Fibroblast of the conjunctiva (primary cell): ENCODE measurements around the gene TBC1D7.

Experiments
- DNase-seq: peaks from one replicate; pipeline ENCODE4 v3.0.0-alpha.2; 2010; ENCODE audit warnings: low read depth

TBC1D7 gene

DNA sequence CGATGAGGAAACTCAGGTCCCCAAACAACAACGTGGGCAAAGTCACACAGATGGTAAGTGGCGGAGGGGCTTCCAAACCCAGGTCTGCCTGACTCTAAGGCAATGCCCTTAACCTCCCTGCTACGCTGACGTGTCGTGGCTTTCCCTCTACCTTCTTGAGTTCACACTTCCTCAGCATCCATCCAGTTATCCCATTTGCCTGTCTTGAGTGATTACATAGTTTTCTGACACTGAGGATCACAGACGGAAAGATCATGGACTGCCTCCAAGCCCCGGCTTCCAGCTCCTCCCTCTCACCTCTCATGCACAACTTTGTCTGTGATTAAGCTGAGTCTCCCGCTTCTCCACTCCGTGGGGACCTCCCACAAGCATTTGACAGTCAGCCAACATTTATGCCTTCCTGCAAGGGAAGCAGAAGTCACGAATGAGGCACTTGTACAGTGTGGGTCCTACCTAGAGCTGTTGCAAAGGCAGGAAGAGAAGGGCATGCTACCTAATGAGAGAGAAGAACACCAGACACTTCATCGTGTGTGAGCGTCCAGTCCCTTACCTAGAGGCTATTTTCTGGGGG is 33.8 kb downstream of the TBC1D7 start:
- DNase-seq: no peak

DNA sequence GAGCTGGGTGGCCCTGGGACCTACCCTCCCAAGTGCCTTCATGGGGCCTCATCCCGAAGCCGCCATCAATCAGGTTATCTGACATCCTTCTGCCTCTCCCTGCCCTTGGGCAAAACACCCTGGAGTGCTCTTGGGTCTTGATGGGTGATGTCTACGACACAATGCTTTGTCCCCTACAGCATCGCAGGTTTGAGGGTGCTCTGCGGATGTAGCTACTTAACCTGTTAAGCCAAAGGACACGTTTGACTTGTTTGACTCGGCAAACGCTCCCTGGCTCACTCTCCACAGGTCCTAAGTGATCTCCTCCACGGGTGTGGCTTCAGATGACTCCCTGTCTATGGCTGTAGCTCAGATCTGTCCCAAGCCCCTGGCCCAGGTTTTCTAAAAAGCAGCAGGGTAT is 35.6 kb downstream of the TBC1D7 start:
- no peak for DNase-seq

DNA sequence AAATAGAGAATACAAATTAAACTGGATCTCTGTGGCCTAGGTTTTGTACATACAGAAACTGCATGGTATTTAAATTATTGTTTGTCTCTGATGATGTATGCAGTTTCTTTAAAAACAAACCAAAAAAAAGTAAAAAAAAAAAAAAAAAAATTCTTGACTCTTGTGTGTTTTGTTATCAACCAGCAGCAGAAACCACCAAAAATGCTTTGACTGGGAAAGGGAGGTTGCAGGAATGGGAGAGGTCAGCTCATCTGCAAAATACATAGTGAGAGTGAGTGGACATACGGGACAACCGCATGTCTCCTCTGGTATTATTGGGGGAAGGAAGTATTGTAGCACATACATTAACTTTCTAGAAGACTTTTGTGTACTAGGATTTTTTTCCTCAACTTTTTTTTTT is 38.0 kb downstream of the TBC1D7 start:
- DNase-seq: no peak

DNA sequence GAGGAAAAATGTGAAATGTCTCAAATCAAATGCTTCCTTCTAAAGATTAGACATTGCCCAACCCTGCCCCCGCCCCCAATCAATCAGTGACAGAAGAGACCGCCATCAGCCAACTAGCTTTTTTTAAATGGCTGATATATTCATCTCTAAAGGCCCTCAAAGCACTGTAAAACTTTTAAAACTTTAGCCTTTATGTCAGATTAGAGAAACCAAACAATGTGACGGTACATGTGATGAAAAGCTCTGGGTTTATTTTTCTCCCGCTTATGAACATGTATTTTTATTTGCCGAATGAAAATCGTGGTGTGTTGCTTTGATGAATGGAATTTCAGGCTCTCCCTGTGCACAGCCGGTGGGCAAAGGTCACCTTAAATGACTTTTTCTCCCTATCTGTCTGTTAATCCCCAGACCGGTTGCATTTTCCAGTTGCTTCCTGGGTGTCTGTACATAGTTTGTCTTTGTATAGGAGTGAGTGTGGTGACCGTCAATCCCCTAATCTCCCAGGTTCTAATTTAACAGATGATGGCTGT is 38.5 kb downstream of the TBC1D7 start:
- no peak for DNase-seq

DNA sequence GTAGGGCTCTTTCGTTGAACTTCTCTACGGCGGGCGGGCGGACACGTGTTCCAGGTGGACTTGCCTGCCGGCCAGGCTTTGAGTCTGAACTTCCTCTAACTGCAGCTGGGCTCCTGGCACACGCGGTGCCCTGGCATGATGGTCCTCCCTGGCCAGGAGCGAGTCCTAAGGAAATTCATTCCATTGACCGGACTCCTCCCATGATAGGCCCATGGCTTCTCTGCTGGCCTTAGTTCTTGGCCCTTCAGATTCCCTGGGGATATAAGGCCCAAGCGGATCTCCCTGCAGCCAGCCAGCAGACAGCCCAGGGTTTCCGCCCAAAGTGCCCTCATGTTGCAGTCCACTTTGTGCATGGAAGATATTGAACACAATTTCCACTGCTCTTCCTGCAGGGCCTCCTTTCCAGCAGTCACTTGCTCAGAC is 39.4 kb downstream of the TBC1D7 start:
- DNase-seq: no peak

DNA sequence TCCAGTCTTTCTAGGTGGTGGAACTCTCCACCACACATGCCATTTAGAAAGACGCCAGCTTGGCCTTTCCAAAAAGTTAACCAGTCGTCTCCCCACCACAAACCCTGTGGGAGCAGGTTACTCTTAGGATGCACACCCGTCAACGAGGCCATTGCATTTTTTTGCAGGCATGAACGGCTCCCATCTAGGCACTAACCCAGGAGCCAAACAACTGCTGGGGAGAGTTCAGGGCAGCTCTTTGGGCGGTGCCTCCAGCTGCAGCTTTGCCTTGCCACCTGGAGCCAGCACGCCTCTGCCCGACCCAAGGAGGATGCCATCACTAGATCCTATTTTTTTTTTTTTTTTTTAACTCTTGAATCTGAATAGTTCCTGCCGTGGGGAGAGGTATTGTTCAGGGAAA is 39.9 kb downstream of the TBC1D7 start:
- DNase-seq: no peak

DNA sequence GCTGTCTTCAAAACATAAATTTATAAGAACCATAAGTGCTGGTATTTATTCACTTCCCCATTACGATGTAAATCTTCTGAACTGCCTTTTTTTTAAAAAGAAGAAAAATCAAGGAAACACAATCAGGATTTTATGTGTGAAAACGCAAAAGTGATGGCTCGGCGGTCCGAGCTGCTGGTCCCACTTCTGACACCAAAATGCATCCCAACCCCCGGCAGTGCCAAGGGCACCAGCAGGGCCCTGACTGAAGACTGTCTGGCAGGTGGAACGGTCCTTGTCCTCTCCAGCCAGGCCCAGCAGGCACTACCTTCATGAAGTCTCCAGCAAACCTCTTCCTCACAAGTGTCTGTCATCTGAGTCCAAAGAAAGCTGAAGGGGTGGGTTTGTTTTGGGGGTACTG is 41.2 kb downstream of the TBC1D7 start:
- DNase-seq: no peak

DNA sequence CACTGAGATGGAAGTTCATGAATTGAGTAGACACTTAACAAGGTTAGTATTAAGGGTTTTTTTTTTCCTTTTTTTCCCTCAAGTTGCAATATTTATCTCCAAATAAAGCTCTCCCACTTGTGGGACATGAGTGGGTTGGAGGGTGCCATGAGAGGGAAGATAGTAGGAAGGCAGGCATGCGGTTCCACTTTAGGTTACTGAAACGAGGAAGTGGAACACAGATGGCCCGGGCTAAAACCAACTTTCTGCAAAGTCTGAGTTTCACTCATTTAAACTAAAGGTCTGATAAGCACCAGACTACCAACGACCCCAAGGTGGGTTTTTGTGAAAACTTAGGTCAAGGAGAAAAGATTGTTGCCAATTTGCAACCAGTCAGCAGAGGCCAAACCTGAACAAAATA is 42.2 kb downstream of the TBC1D7 start:
- no peak for DNase-seq

DNA sequence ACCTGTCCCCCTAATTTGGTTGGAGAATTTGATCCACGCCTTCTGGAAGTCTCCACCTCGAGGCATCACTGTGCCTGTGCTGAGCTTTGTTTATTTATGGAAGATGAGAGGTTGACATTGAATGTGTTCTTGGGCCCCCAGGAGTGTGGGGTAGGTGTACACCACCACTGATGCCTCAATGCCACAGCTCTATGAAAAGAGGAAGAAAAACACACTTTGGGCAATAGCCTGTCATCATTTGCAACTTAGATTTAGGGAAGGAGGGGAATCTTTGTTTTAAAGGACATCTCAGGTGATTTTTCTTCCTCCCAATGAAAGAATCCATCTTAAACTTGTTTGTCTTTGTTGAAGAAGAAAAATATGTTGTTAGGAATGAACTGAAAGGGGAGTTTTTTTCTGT is 42.6 kb downstream of the TBC1D7 start:
- DNase-seq: no peak

DNA sequence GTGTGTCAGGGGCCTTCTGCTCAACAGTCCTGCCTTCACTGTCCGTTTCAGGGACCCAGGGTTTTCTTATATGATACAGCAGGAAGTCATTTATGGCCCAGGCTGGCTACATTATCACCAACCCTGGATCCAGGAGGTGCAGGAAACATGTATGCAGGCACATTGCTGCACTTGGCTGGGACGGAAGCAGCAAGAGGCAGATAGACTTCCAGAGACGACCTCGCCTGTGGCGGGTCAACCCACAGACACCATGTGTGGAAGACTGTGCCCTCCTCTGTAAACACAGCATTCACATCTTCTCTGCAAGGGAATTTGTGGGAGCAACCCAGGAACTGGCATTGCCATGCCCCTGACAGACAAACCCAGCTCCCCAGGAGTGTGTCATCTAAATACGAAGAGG is 43.7 kb downstream of the TBC1D7 start:
- no peak for DNase-seq

DNA sequence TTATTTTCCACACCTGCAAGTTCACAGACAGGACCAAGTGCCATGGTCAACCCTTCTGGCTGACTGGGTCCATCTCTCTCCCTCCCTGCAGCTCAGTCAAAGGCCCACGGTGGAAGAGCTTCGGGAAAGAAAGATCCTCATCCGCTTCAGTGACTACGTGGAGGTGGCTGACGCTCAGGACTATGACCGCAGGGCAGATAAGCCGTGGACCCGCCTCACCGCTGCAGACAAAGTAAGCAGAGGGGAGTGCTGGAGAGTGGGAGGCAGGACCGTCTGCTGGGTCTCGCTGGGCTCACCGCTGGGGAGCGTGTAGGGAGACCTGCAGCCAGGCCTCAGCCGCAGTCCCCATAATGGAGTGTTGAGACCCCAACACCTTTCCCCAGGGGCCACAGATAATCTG is 45.0 kb downstream of the TBC1D7 start:
- DNase-seq: no peak

DNA sequence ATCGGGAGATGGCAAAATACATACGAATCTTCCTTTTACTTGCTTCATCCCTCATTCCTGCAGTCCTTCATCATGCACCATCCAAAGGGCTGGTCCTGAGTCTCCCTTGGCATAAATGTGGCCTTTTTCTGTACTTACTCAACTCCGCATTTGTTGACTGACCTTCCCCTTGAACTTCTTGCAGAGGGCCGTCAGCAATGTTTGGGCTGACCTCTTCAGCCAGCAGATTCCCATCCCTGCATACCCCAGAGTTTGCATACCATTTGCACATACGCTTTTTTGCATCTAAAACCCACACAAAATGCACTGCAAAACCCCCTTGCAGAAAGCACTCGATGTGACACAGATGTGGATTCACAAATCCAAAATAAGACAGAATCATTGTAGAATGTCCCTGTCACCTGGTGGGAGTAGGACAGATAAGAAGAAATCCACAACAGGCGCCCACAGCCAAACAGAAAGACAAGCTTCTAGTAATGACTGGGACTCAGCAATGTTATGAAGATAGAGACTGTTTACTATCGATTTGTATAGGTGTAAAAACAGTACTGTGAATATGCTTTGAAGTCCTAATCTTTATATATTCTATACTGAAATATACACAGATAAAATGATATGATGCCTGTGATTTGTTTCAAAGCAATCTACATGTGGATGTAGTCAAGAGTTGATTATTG is 45.8 kb downstream of the TBC1D7 start:
- DNase-seq: no peak

DNA sequence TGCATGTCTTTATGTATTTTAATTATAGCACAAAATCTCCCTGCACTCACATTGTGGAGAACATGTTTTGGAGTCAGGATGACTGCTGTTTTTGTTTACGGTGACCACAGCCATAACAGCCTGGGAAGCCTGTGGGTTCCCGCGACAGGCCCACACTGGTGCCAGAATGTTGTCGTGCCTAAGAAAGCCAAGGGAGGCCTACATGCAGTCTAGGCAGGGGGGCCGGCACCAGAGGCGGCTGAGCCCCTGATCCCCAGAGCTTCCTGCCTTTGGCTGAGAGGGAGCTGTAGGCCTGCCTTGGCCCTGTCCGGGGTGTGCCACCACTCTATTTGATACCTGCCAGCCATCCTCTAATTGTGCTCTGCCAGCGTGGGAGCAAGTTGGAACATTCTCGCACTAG is 46.7 kb downstream of the TBC1D7 start:
- DNase-seq: no peak

DNA sequence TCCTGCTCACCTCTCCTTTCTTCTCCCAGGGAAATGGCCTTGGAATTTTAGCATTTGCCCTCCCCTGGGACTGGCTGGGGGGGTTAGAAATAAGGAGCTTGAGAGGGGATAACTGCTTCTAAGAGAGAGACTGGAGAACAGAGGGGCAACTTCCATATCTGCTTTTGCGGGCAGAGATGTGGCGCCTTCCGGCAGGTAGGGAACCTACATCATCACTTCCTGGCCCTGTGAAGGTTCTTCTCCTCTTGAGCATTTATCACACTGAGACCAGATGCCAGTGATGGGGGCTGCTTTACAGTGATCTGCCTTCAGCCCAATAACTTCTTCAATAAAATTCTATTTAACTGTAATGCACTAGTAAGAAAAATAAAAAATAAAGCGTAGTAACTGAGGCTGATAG is 48.1 kb downstream of the TBC1D7 start:
- DNase-seq: no peak

DNA sequence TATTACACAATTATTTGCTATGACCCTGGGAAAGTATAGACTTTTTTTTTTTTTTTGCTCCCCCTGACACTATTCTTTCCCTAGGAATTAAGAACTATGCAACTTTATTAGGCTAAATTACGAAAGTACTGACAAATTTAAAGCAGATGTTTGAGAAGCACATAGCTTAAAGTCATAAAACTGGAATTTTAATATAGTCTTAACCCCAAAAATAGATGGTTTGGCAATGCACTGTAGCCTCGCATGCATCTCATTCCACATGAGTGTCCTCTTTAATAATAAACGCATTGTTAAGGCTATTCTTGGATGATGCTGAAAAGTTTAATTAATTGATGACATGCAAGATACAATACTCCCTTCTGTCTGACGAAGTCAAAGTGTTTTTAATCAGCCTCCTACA is 49.3 kb downstream of the TBC1D7 start:
- peak; percentile 73 for DNase-seq

DNA sequence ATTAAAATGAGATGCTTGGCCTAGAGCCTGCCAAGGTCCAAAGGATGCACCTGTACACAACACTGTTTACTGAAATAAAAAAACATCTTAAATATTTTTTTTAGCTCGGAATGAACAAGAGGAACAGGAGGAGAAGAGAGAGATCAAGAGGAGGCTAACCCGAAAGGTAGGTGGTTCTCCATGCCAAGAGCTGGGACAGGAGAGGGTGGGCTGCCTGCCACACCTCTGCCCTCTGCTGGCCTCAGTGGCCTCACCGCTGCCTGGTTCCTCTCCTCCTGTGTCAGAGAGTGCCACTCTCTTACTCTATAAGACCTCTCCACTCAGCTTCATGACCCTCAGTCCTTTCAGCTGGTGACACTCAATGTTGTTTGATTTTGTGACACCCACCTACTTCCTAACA is 50.2 kb downstream of the TBC1D7 start:
- no peak for DNase-seq

DNA sequence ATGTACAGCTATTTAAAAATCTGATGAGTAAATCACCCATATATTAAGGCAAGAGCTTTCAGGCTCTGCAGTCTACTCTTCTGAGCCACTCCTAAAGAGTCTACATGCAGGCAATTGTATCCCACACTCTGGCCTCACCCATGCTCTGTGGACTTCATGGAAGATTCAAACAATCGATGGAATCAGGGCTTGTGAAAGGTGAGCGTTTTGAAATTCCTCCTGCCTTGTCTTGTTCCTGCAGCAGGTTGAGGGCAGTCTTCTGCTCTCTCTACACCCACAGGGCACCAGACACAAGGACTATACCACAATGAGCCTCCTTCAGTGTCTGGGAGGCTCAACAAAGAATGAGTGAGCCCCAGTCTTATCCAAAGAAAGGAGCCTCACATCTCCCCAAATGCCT is 51.1 kb downstream of the TBC1D7 start:
- DNase-seq: no peak

DNA sequence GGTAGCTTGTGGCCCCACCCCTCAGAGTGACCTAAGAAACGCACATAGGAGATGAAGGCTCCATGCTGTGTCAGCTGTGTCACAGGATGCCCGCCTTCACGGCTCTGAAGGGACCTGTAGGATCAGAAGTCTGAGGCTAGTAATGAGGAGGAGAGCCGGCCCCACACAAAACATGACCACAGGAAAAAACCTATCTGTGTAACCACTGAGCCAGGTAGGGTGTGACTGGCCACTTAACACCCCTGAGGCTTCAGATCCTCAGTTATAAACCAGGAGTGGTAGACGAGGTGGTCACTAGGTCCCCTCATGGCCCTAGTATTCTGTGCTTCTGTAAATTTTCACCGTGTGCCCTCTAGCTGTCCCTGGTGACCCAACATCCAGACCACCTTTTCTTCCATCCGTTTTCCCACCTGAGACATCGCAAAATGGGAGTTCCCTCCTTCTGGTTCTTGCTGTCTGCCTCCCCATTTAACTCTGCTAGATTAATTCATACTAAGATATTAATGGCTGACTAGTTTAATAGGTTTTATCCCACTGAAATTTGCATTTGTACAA is 52.8 kb downstream of the TBC1D7 start:
- DNase-seq: no peak

DNA sequence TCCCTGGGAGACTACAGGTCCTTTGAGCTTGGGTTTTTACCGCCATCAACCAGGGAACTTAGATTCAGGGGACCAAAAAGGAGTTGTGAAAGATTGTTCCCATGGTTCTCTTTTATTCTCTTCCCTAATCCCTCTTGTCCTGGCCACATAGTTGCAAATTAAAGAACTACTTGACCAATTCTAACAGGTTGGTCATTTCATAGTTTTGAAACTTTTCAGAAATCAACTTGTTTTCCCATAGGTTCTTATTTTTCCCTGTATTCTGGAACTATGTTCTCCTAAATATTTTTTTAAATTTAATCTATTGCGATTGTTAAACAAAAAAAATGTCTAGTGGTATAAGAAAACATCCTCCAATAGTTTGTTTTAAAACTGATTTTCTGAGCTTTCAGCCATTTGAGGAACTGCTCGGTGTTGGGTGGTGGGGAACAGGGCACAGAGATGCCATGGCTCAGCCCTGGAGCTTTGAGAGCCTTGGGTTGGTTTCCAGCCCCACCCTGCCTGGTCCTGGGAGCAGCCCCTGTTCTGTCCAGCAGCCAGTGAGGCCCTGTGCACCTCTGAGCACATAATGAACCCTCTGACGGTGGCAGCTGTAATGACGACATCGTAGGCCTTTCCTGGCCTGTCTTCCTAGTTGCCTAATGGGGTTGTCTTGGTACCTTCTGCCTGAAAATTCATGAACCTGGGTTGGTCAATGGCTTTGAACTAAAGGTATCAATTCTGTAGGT is 53.5 kb downstream of the TBC1D7 start:
- no peak for DNase-seq

DNA sequence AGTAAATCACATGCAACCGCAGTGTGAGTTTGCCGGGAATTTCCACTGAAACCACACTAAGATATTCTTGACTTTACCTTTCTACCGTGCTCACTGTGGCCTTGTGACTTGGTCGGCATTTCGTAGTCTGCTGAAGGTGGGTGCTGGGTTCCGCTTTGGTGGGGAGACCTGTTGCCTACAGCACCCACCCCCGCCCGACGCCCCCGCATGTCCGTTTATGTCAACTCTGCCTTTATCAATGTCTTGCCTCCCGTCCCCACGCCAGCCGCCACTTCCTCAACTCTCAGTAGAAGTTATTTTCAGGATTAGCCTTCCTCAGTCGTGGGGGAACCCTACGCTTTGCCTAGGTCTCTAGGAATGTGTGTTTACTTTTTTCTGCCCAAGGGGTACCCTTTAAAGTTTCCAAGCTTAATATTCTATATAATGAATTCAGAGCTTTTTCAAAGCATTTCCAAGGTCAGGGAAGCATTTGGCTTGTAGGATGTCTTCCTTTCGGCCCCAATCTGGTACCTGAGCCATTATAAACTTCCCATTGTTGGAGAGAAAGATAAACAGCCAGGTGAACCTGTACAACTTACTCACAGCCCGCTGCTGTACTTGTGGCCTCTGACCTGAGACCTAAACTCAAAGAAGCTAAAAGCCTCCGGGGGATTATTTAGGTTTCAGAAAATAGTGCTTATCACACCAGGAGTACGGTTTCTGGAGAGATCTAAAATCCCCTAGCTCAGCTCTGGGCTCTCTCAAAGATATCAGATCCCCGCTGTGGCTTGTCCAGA is 54.2 kb downstream of the TBC1D7 start:
- DNase-seq: no peak

DNA sequence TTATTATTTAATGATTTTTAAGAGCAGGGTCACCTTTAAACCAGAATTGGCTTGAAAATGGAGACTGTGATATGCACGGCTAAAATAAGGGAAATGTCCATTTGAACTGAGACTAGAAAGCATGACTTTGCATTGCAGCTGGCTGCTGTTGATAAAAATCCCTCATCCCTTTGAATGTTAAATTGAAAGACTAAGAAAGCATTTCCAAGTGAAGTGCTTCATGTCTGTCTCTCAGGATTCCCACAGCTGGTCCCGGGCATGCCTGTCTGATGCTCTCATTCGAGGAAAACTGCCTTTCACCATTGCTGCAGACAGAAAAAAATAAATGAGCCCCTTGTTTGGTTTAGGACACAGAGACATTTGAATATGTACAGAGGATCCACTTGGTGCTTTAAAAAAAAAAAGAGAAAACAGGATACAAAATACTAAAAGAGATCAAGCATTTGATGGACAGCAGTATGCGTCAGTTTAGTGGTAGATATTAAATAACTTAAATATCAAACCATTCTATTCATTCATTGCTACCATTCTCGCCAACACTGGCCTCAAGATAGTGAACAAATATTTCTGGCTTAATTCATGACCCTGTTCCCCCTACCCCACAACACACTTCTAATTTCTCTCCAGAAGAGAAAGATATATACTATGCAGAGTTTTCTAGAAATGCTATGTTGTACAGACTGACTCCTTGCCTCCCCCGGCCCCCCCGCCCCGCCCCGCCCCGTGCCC is 55.0 kb downstream of the TBC1D7 start:
- no peak for DNase-seq
